Thyroid gland (tissue), 4 donors: Measurements from ENCODE around the gene ACBD6.

ENCODE experiments used
- POLR2A ChIP-seq, 2 donors: fragments of 450-650 bp; IDR thresholded peaks; one replicate each; pipeline ENCODE4 v1.6.1; 2017; ENCODE audit warnings: antibody characterized with exemption in 2 of 2, mild to moderate bottlenecking in 2 of 2, moderate library complexity in 1 of 2
- TF ChIP-seq, protein P1 (sequence below), 6 experiments: fragments of 200-600 bp in 3 of 6; fragments of 450-650 bp in 3 of 6; sonication (generic) in 3 of 6; IDR thresholded peaks; one replicate each; pipeline ENCODE4 v1.5.1; 2016 to 2019; ENCODE audit warnings: antibody characterized with exemption in 6 of 6, mild to moderate bottlenecking in 2 of 6, inconsistent platforms in 1 of 6, moderate library complexity in 1 of 6

DNA sequence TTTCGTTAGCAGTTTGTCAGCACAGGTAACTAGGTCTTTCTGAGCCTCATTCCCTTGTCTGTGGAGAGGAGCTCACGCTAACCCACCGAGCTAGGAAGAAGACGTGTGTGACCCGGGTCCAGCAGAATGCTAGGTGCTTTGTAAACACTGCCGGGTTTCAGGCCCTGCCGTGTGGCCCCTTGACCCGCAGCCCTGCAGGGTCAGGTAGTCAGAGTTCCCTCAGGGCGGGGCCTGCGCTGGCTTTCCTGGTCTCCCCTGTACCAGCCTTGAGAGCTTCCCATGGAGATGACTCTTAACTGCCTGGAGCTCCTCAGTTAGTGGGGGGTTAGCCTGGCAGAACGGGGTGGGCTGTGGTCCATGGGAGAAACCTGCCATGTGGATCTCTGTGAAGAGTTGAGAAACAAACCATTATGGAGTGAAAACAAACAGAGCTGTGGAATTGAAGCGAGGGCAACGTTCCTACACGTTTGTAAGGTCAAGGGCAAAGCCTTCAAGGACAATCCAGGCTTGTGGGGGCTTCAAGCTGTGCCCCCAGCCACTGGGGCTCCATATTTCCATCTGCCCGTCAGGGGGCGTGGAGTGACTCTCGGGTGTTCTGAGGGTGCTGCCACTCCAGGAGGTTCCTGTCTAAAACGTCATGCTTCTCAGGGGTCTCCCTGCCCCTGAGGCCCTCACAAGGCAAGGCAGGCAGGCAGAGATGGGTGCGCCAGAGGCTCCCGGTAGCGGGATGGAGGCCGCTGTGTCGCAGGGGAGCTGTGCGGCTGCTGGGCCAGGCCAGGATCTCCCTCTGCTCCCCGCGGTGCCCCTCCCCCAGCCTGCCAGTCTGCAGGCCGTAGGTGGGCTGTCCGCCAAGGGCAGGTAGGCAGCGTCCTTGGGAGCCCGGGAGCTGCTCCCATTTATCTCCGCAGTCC lies 248.5 kb downstream of the ACBD6 start:
- no peak for TF ChIP-seq POLR2A (IDR thresholded peaks at IDR 0.05)
- TF ChIP-seq, protein P1, sequence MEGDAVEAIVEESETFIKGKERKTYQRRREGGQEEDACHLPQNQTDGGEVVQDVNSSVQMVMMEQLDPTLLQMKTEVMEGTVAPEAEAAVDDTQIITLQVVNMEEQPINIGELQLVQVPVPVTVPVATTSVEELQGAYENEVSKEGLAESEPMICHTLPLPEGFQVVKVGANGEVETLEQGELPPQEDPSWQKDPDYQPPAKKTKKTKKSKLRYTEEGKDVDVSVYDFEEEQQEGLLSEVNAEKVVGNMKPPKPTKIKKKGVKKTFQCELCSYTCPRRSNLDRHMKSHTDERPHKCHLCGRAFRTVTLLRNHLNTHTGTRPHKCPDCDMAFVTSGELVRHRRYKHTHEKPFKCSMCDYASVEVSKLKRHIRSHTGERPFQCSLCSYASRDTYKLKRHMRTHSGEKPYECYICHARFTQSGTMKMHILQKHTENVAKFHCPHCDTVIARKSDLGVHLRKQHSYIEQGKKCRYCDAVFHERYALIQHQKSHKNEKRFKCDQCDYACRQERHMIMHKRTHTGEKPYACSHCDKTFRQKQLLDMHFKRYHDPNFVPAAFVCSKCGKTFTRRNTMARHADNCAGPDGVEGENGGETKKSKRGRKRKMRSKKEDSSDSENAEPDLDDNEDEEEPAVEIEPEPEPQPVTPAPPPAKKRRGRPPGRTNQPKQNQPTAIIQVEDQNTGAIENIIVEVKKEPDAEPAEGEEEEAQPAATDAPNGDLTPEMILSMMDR (IDR thresholded peaks at IDR 0.05) = no peak
